Hepatocyte (in vitro differentiated cells): Measurements from ENCODE around the gene SYNPR. TPM values are rescaled to one million over a fixed set of nuclear protein-coding genes. Genes with fewer than 3 reads are reported as not detected.

ENCODE experiments used
- DNase-seq: peaks from one replicate; pipeline ENCODE4 v3.0.0-alpha.2; 2016; ENCODE audit warnings: low spot score
- H2AFZ ChIP-seq: fragments of 200-600 bp; sonication (generic); 2 replicates; pipeline ENCODE4 v1.6.0; 2016; ENCODE audit warnings: antibody characterized with exemption, mild to moderate bottlenecking
- H3K27ac ChIP-seq: fragments of 200-600 bp; sonication (generic); 2 replicates; pipeline ENCODE4 v1.5.1; 2016; ENCODE audit warnings: mild to moderate bottlenecking
- H3K27me3 ChIP-seq: fragments of 200-600 bp; sonication (generic); 2 replicates; pipeline ENCODE4 v1.6.1; 2016
- H3K36me3 ChIP-seq: fragments of 200-600 bp; sonication (generic); replicated peaks from 2 replicates; pipeline ENCODE4 v1.5.1; 2016; ENCODE audit warnings: low read depth; ENCODE audit not compliant: insufficient read depth
- H3K4me1 ChIP-seq: fragments of 200-600 bp; sonication (generic); 2 replicates; pipeline ENCODE4 v1.5.1; 2016; ENCODE audit warnings: mild to moderate bottlenecking, moderate library complexity; ENCODE audit not compliant: insufficient read depth
- H3K4me2 ChIP-seq: fragments of 200-600 bp; sonication (generic); 2 replicates; pipeline ENCODE4 v1.6.0; 2016
- H3K4me3 ChIP-seq: fragments of 200-600 bp; sonication (generic); 2 replicates; pipeline ENCODE4 v1.5.1; 2016; ENCODE audit warnings: mild to moderate bottlenecking
- H3K79me2 ChIP-seq: fragments of 200-600 bp; sonication (generic); 2 replicates; pipeline ENCODE4 v1.6.0; 2017; ENCODE audit warnings: mild to moderate bottlenecking
- H3K9me2 ChIP-seq: fragments of 200-600 bp; sonication (generic); replicated peaks from 2 replicates; pipeline ENCODE4 v1.6.0; 2017; ENCODE audit warnings: mild to moderate bottlenecking; ENCODE audit not compliant: insufficient read depth
- H3K9me3 ChIP-seq: fragments of 200-600 bp; sonication (generic); 2 replicates; pipeline ENCODE4 v1.5.1; 2016; ENCODE audit warnings: low read depth, mild to moderate bottlenecking
- H4K20me1 ChIP-seq: fragments of 200-600 bp; sonication (generic); 2 replicates; pipeline ENCODE4 v1.6.0; 2016; ENCODE audit warnings: mild to moderate bottlenecking; ENCODE audit not compliant: insufficient read depth, poor library complexity, severe bottlenecking
- CTCF ChIP-seq: fragments of 200-600 bp; sonication (generic); IDR thresholded peaks from 2 replicates; pipeline ENCODE4 v1.5.1; 2016; ENCODE audit warnings: antibody characterized with exemption, mild to moderate bottlenecking; ENCODE audit not compliant: poor library complexity
- EZH2 ChIP-seq: fragments of 200-600 bp; sonication (generic); IDR thresholded peaks from 2 replicates; pipeline ENCODE4 v1.6.1; 2016; ENCODE audit warnings: antibody characterized with exemption, mild to moderate bottlenecking, borderline replicate concordance
- EZH2phosphoT487 ChIP-seq: fragments of 200-600 bp; sonication (generic); IDR thresholded peaks from one replicate; pipeline ENCODE4 v1.6.1; 2018; ENCODE audit warnings: antibody characterized with exemption, mild to moderate bottlenecking, low read depth, moderate library complexity; ENCODE audit not compliant: unreplicated experiment, severe bottlenecking
- WGBS: methylation state at CpG from one replicate; pipeline ENCODE4 v1.1.6; 2016; ENCODE audit warnings: low lambda C conversion rate; ENCODE audit errors: missing lambda C conversion rate; 5-methylcytosine and 5-hydroxymethylcytosine counted together
- polyA plus RNA-seq: library from polyadenylated mRNA; unstranded; fragments of >200 nt; fragmentation: Nextera tagmentation; extraction: Ambion mirVana; gene quantifications from 2 replicates; pipeline ENCODE4 v1.2.1, GENCODE V29; 2016
- total RNA-seq: library from RNA; depleted of rRNA; stranded (reverse); fragments of >200 nt; gene quantifications from 2 replicates; pipeline ENCODE4 v1.2.3, GENCODE V29; 2014

The SYNPR gene
- total and polyA plus RNA-seq, 2 experiments from 2014 or later, result 0.37 TPM; not detected in 1

DNA sequence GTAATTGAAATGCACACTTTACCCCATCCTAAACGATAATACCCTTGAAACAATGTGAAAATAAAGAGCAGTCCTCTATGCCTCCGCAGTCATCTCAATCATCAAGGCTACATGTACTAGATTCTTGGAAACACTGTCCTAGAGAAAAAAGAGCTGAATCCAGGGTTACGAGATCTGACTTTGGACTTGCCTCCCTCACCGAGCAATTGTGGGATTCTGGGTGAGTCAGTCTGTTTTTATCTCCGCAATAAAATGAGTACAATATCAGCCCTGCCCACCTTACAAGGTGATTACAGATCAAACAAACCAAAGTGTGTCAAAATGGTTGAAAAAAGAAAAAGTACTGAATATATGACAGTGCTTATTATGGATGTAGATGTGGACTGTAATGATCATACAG, 222.1 kb downstream of the SYNPR start:
- TF ChIP-seq EZH2phosphoT487 (no peak), EZH2 (no peak), CTCF (no peak)
- no peaks in the 10 kb centered on the region for H3K36me3 ChIP-seq
- DNase-seq, result peak; percentile 56
- H3K79me2 ChIP-seq, result no peaks in the 10 kb centered on the region
- no peak overlapping the region for H2AFZ ChIP-seq
- peak overlapping the region; percentile 28 for H3K4me2 ChIP-seq
- peak overlapping the region; percentile 36 for H3K27ac ChIP-seq
- no peaks in the 10 kb centered on the region for H3K9me2 ChIP-seq
- H3K9me3 ChIP-seq, result no peaks in the 10 kb centered on the region
- no peak overlapping the region for H3K4me3 ChIP-seq
- 60% methylated on average over 5 of the region's 5 CpGs for WGBS
- no peaks in the 10 kb centered on the region for H3K27me3 ChIP-seq
- peaks cover 4% of the 10 kb centered on the region for H3K4me1 ChIP-seq
- no peaks in the 10 kb centered on the region for H4K20me1 ChIP-seq

DNA sequence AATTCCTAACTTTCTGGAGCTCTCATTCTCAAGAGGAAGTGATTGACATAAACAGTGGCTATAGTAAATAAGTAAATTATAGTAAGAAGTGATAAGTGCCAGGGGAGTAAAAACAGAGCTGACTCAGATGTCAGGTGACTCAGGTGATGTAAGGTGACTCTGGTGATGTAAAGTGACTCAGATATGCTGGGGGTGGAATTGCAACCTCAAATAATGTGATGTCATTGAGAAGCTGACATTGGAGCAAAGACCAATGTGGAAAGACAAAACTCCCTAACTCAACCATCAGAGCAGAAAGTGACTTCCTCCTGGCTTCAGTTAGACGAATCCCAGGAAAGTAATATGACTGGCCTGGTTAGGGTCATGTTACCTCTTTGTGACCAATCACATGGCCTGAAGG, 230.2 kb downstream of the SYNPR start:
- no peak for TF ChIP-seq CTCF
- no peak for TF ChIP-seq EZH2
- TF ChIP-seq EZH2phosphoT487, result no peak
- Histone ChIP-seq H3K36me3 (no peaks in the 10 kb centered on the region), H3K27ac (peak overlapping the region; percentile 74), H4K20me1 (no peaks in the 10 kb centered on the region), H3K4me3 (no peak overlapping the region), H3K27me3 (no peaks in the 10 kb centered on the region), H2AFZ (no peak overlapping the region), H3K4me1 (no peaks in the 10 kb centered on the region), H3K9me3 (no peaks in the 10 kb centered on the region), H3K79me2 (no peaks in the 10 kb centered on the region), H3K9me2 (no peaks in the 10 kb centered on the region), H3K4me2 (peak overlapping the region; percentile 40)
- peak; percentile 71 for DNase-seq
- whole genome bisulfite sequencing, result 63% methylated on average over 1 of the region's 1 CpG

DNA sequence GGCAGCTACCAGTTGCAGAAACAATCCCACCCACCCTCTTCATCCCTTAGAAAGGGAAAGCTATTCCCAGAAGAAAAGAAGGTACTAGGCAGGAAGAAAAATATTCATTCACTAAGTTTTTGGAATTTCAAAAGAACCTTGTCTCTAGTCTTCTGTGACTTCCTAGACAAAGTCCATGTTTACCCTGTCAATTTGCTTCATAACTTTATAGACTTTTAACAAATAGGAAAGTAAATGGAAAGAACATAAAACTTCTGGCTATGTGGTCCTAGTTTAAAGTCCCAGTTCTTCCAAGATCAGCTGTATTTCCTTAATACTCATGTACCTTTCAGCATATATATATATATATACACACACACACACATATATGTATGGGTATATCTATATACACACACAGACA, 230.7 kb downstream of the SYNPR start:
- no peak overlapping the region for H2AFZ ChIP-seq
- H3K9me3 ChIP-seq, result no peaks in the 10 kb centered on the region
- no peaks in the 10 kb centered on the region for H3K9me2 ChIP-seq
- DNase-seq, result no peak
- no peaks in the 10 kb centered on the region for H4K20me1 ChIP-seq
- no peaks in the 10 kb centered on the region for H3K27me3 ChIP-seq
- H3K79me2 ChIP-seq, result no peaks in the 10 kb centered on the region
- H3K36me3 ChIP-seq, result no peaks in the 10 kb centered on the region
- no peaks in the 10 kb centered on the region for H3K4me1 ChIP-seq
- peak overlapping the region; percentile 74 for H3K27ac ChIP-seq
- no peak overlapping the region for H3K4me3 ChIP-seq
- TF ChIP-seq EZH2phosphoT487 (no peak), CTCF (no peak), EZH2 (no peak)
- H3K4me2 ChIP-seq, result peak overlapping the region; percentile 40

DNA sequence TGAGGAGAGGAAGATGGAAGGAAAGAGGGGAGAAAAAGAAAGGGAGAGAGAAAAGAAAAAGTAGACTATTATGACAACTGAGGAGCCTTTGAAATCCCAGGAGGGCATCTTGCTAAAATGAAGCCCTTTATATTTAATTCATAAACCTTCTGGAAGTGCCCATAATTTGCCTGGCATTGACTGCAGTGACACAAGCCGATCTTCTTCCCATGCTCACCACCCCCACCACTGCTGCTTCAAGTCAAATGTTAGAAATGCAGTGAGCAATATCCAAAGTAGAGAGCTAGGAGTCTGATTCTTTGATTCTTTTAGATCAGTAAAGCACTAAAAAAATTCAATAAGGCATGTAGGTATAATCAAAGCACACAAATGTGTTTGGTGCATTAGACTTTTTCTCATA, 235.7 kb downstream of the SYNPR start:
- no peaks in the 10 kb centered on the region for H3K79me2 ChIP-seq
- no peak overlapping the region for H3K4me2 ChIP-seq
- H2AFZ ChIP-seq, result no peak overlapping the region
- WGBS, result 94% methylated on average over 1 of the region's 1 CpG
- no peak for DNase-seq
- no peaks in the 10 kb centered on the region for H4K20me1 ChIP-seq
- TF ChIP-seq EZH2phosphoT487, result no peak
- TF ChIP-seq EZH2, result no peak
- H3K4me3 ChIP-seq, result no peak overlapping the region
- H3K9me2 ChIP-seq, result no peaks in the 10 kb centered on the region
- H3K4me1 ChIP-seq, result no peaks in the 10 kb centered on the region
- H3K27me3 ChIP-seq, result no peaks in the 10 kb centered on the region
- H3K9me3 ChIP-seq, result no peaks in the 10 kb centered on the region
- no peaks in the 10 kb centered on the region for H3K36me3 ChIP-seq
- no peak overlapping the region for H3K27ac ChIP-seq
